A549 treated with CORT108297 at 1 μM for 4 hours (cell line): ENCODE results near the gene YARS2. TPM values are rescaled to one million over a fixed set of nuclear protein-coding genes. Genes with fewer than 3 reads are reported as not detected.

ENCODE experiments used
- total RNA-seq: library from RNA; stranded (reverse); fragments of 200-300 nt; extraction: Qiagen RNA extraction; gene quantifications from 5 replicates; pipeline ENCODE4 v1.2.3, GENCODE V29; 2022

The YARS2 gene
- 27.0 to 31.4 TPM (median 30.1 TPM) in 5 replicates for total RNA-seq

DNA sequence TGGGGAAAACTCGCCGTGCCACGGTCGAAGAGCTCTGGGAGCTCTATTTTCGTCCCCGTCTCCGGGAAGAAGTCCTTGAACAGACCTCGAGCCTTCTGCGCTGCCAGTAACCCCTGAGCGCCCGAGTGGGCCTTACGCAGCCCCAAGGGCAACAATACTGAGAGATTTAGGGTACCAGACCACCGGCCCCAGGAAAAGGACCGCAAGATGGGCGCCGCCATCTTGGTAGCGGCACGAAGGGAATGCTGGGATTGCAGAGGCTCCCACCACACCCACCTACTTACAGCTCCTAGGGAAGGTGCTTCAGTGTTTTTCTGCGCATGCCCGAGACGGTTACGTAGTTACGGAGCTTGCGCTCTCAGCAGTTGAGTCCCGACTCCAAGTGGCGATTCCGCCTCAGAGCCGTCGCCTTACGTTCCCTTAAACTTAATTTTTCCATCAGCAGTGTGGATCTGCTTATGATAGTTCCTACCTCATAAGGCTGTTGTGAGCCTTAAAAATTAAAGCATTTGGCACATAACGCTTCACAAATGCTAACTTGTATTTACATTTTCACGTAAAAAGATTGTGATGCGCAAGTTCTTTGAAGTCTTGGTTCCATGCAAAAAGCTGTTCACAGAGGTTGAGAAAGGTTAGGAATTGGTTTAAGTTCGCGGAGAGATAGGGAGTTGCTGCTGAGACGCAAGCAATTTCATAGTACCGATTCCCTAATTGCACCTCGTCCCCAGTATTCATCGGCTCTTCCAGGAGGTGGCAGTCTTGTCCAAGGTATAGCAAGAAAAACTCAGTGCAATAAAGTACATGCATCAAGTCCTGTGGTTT, at the start of gene YARS2:
TSS of gene YARS2 (minus strand) at position 244 of the 822 bp plus-strand sequence. CDS start at position 221, 23 bp downstream.

Other genes with a start within 250 kb of the YARS2 start
- gene DNM1L, start 76.6 kb downstream of the YARS2 start, total RNA-seq, result 43.9 to 57.1 TPM (median 53.9 TPM) in 5 replicates
- gene PKP2, start 140.9 kb upstream of the YARS2 start, total RNA-seq, result 2.7 to 2.8 TPM (median 2.7 TPM) in 5 replicates